Right forelimb (tissue), 1 donor: ENCODE data around the gene SMC5.
"Not testable (repeated sequence)": the region's sequence is repeated elsewhere in the genome, so short reads cannot be mapped to it uniquely, and the experiment has no call there.

Source experiments
- DNase-seq: peaks from one replicate; pipeline ENCODE4 v3.0.0-alpha.2; 2018

SMC5 gene

GRCh38 chr9:70278305-70278704 lies 19.5 kb downstream of the SMC5 start:
- DNase-seq, result no peak

- DNase-seq, result no peak
Measured at GRCh38 chr9:70283848-70284247, 25.1 kb downstream of the SMC5 start.

DNA sequence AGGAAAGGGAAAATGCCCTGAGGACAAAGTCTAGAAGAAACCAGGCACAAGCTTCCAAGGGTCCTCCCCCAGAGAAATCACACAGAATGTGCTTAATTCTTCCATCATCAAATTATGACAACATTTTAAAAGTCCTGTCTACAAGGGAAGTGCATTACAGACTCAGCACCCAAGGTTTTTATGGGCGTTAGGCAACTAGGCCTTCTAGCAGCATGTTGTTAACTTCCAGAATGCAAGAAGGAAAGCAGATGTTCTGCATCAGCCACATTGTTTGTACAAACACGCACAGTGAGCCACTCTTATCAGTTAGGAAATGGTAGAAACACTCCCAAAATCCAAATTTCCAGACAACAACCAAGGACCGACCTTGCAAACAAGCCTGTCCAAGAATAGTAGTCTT lies 26.5 kb downstream of the SMC5 start:
- DNase-seq, result no peak

GRCh38 chr9:70285981-70286598 lies 27.3 kb downstream of the SMC5 start:
- no peak for DNase-seq

DNA sequence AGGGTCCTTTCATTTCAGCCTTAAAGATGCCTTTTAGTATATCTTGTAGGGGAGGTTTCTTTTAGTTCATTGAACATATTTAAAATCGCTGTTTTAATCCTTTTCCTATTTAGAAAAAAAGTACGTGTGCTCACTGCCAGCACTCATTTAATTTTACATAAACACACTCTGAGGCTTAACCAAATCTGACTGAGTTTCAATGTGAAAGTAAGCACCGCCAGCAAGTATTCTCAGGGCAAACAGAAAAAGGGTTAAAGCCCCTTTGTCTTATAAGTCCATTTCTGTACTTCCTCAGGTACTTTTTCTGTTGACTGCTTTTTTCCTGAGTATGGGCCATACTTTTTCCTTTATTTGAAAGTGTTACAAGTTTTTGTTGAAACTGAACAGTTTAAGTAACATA lies 31.8 kb downstream of the SMC5 start:
- DNase-seq, result no peak

DNA sequence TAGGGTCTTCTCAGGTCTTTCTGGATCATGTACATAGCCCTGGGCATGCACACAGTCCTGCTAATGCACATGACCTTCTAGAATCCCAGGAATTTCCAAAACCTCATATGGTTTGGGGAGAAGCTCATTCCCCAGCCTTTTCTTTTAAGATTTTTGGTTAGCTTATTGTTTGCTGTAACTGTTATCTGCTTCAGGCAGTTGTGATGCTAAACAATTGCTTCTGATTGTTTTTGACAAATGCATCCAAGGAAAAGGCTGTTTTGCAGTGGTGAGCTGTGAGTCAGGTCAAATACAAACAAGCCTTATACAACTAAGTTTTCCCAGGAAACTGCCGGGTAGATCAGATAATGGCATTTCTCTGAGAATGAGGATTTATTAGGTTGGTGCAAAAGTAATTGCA lies 32.7 kb downstream of the SMC5 start:
- DNase-seq, result no peak

DNA sequence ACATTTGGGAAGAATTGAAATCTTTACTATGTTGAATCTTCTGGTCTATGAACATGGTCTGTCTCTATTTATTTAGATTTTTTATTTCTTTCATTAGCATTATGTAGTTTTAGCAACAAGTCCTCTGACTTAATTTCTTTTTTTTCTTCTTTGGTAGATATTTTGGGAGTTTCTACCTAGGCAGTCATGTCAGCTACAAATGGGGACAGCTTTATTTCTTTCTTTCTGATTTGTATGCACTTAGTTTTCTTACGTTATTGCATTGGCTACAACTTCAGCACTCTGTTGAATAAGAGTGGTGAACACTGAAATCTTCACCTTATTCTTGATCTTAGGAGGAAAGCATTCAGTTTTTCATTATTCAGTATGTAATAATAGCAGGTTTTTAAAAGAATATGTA lies 33.5 kb downstream of the SMC5 start:
- DNase-seq, result no peak

DNA sequence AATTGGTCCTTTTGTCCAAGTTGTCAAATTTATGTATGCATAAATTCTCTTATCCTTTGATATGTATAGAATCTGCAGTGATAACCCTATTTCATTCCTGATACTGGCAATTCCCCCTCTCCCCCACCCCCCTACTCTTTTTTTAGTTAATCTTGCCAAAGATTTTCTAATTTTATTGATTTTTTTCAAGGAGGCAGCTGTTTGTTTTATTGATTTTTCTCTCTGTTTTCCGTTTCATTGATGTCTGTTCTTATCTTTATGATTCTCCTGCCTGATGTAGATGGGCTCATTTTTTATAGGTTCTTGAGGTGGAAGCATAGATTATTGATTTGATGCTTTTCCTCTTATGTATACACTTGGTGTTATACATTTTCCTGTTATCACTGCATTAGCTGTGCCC lies 34.4 kb downstream of the SMC5 start:
- DNase-seq, result no peak

GRCh38 chr9:70297141-70297540 lies 38.4 kb downstream of the SMC5 start:
- DNase-seq, result no peak

DNA sequence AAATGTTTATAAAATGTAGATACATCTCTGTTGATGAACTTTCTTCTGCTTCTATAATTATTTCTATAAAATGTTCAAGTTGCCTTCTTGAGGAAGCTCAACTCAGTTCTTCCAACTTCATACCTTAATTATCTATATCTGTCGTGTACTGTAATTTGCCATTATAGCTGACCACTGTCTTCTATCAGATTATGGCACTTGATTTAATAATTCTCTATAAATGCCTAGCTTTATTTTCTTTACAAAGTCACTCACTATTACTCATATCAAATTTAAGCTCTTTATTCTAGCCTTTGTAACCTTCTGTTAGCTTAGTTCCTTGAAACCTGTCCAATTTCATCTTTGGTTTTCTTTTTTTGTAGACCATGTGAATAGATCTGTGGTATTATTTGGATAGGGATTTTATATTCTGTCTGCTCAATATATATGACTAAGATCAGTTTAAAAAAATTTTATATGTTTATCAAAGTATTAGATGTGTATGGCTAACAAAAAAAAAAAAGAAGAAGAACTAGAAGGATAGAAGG lies 39.5 kb downstream of the SMC5 start:
- DNase-seq, result no peak

DNA sequence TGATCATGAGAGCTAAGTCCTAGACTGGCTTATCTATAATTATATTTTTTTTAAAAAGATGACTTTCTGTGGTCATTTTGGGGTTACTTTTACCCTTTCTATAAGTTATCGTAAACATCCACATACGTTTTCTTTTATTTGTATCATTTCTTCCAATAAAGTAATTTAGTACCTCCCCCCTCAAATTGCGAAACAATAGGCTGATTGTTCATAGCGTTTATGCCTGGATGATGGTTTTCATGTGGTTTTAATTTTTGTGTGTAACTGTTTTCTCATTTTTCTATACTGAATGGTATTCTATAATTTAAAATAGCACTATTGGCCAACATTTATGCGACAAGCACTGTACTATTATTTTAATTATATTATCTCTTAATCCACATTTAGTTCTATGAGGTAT lies 44.5 kb downstream of the SMC5 start:
- no peak for DNase-seq

DNA sequence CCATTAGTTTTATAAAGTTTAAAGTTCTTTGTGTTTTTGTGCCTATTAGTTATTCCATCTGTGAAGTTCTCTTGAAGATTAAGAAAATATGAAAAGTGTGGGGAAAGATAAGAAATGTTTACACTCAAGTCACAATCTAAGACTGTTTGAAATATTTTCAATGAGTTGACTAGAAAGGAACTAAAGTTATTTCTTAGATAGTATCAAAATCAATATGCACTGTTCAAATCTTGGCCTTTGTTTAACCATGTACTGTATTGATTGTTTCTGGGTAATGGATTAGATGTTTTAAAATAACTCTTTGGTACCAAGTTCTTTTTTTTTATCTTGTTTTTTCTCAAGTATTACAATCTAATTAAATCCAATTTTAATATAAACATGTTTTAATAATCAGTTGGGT lies 46.0 kb downstream of the SMC5 start:
- no peak for DNase-seq

DNA sequence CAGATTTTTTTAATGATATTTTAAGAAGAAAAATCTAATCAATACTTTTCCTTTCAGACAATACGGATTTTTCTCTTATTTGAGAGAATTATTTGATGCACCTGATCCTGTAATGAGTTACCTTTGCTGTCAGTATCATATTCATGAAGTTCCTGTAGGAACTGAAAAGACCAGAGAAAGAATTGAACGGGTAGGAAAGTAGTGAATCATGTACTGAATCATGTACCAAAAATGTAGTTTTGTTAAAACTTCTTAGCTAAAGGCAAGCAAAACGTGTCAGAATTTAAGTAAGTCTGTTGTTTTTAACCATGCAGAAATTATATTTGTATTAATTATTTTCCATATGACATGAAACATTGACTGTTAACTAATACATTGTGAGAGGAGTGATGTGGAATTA lies 56.6 kb downstream of the SMC5 start:
- DNase-seq, result no peak

GRCh38 chr9:70318002-70318401 lies 59.2 kb downstream of the SMC5 start:
- DNase-seq, result no peak

DNA sequence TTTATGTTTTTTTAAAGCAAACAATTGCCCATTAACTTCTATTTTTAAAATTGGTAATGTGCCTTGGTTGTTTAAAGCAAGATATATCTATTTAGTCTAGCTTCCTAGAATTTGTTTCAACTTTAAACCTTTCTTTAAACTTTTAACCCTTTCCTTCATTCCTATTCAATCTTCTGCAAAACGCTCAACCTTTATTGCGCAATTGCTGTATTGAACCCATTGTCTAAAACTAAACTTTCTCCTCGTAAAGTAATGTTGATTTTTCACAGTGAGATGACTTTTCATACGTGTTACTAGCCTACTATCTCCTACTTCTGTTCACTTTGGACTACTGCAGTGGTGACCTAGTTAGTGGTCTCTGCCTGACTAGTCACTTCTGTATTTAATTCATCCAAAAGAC lies 63.3 kb downstream of the SMC5 start:
- DNase-seq, result no peak

DNA sequence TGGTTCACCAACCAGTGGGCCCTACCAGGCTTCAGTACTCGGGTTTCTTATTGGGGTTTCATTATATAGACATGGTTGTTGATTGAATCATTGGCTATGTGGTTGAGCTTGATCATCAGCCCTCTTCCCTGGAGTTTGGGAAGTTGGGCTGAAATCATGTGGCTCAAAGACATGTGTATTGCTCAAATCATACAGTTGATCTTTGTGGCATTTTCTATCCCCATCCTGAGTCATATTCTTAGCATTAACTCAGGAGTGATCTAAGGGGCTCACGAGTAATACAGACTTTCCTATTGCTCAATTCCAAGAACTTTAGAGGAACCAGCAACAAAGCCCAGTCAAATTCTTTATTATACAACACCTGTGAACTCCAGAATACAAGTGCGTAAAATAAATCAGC lies 66.2 kb downstream of the SMC5 start:
- DNase-seq, result no peak

DNA sequence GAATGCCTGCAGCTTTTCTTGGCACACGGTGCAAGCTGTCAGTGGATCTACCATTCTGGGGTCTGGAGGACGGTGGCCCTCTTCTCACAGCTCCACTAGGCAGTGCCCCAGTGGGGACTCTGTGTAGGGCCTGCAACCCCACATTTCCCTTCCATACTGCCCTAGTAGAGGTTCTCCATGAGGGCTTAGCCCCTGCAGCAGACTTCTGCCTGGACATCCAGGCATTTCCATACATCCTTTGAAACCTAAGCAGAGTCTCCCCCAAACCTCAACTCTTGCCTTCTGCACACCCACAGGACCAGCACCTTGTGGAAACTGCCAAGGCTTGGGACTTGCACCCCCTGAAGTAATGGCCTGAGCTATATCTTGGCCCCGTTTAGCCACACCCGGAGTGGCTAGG lies 69.8 kb downstream of the SMC5 start:
- DNase-seq, result not testable (repeated sequence)

- no peak for DNase-seq
Measured at GRCh38 chr9:70340572-70340971, 81.8 kb downstream of the SMC5 start.

DNA sequence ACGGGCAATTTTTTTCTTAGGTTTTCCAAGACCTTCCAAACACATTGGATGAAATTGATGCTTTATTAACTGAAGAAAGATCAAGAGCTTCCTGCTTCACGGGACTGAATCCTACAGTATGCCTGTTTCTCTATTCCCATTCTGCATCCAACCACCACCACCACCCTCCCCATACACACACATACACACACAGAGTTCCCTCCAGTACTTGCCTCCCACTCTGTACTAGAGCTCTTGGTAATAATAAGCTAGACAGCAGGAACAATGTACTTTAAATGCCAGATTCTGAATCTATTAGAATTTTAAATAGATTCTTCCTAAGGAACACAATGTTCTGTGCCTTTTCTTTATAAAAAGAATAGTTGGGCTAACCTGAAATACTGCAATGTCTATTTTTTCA lies 88.3 kb downstream of the SMC5 start:
- DNase-seq, result no peak

DNA sequence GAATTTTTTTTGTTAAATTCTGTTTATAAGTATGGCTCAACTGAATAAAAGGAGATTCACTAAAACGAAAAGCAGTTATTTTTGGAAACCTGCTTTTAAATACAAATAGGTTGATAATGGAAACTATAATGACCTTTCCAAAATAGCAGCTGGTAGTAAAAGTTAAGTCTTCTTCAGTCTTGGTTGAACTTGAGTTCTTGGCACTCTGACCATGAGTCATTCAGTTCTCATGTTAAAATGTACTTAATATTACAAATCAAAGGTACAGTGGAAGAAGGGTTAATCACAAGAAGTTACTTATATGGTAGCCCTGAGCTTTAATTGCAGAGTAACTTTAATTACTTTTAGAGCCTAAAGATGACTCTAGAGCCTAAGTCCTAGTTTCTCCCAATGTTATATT lies 93.6 kb downstream of the SMC5 start:
- no peak for DNase-seq

GRCh38 chr9:70352802-70353201 lies 94.0 kb downstream of the SMC5 start:
- DNase-seq, result no peak

DNA sequence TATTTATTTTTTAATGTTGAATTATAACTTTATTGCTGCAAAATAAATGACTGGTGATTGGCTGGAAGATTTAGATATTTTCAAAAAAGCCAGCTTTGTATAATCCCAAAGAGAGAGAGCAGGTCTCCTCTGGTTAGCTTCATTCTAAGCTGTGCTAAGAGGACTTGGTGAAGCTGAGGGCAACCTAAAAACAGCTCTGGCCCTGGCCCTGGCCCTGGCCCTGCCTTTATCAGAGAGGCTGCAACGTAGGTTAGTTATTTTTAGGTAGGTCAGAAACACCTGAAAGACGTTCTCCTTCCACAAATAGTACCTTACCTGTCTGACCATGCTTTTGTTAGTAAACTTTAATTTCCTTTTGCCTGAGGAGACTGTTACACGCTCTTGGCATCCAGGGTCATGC lies 97.0 kb downstream of the SMC5 start:
- DNase-seq, result no peak

DNA sequence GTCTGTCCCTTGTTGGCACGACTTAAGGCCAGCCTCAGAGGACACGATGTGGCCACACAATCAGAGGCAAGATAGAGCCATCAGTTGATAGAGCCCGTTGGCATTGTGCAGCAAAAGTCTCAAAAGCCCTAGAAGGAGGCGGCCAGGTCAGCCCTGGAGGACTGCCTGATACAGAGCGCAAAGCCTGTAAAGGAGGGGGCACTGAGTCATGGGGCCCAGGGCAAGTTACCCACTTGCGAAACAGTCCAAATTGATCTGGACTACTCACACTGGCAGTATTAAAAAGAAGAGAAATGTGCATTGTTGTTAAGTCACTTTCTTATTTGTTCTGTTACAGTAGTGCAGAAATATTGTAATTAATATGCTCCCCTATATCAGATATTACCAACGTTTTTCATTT lies 104.2 kb downstream of the SMC5 start:
- DNase-seq, result no peak

DNA sequence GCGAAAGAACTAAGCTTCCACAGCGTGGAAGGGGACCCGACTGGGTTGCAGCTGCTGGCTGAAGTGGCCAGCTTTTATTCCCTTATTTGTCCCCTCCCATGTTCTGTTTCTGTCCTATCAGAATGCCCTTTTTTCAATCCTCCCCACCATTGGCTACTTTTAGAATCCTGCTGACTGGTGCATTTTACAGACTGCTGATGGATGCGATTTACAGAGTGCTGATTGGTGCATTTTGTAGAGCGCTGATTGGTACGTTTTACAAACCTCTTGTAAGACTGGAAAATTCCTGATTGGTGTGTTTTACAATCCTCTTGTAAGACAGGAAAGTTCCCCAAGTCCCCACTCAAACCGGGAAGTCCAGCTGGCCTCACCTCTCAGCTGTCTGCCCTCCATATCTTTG lies 105.0 kb downstream of the SMC5 start:
- DNase-seq, result no peak

DNA sequence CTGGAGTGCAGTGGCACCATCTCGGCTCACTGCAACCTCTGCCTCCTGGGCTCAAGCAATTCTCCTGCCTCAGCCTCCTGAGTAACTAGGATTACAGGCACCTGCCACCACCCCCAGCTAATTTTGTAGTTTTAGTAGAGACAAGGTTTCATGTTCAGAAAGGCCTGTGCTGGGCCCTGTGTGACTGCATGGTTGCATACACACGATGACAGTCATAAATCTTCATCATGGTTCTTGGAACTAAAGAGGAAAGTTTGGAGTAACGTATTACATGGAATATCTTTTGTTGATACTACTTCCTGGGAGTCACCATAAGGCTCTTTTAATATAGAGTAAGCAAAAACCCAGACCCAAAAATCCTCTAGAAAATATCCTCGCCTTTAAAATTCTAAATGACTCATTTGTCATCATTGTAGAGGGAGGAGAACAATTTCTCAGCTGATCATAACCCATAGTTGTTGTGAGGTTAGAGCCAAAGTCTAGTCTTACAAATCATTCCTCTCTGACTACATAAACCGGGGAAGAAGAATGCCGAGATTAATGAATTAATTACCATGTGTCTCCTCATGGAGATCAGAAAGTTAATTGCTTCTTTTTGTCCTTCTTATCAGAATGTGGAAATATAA lies 108.6 kb downstream of the SMC5 start:
- no peak for DNase-seq
